GM19025 (cell line): ENCODE measurements around the gene ANOS1.
"Not testable (repeated sequence)": the region's sequence is repeated elsewhere in the genome, so short reads cannot be mapped to it uniquely, and the experiment has no call there.

ENCODE experiments used
- ATAC-seq: cut with Tn5 transposase; IDR thresholded peaks from one replicate; pipeline ENCODE4 v1.9.1; 2021; ENCODE audit warnings: mild to moderate bottlenecking, low read depth, moderate library complexity; ENCODE audit not compliant: unreplicated experiment

ANOS1 gene

GRCh38 chrX:8731559-8732395, at the start of gene ANOS1:
Gene ANOS1, minus strand, starts transcription at chrX:8732137. Its CDS starts 101 bp downstream, at chrX:8732036.
- ATAC-seq = no peak

GRCh38 chrX:8773117-8773516, 41.2 kb upstream of the ANOS1 start:
- no peak for ATAC-seq

- ATAC-seq = no peak
These were observed 28.1 kb upstream of the ANOS1 start for GRCh38 chrX:8760021-8760420.

- not testable (repeated sequence) for ATAC-seq
These were observed 26.8 kb upstream of the ANOS1 start for GRCh38 chrX:8758706-8759105.

- not testable (repeated sequence) for ATAC-seq
These were observed 25.9 kb upstream of the ANOS1 start for GRCh38 chrX:8757609-8758389.

GRCh38 chrX:8755813-8756212, 23.9 kb upstream of the ANOS1 start:
- ATAC-seq = no peak

- ATAC-seq = no peak
These were observed 23.2 kb upstream of the ANOS1 start for GRCh38 chrX:8755116-8755515.

- ATAC-seq = no peak
These were observed 17.8 kb upstream of the ANOS1 start for GRCh38 chrX:8749697-8750096.

GRCh38 chrX:8748855-8749254, 16.9 kb upstream of the ANOS1 start:
- ATAC-seq = no peak

GRCh38 chrX:8743126-8743732, 11.3 kb upstream of the ANOS1 start:
- no peak for ATAC-seq

- no peak for ATAC-seq
These were observed 10.0 kb upstream of the ANOS1 start for GRCh38 chrX:8741981-8742380.

- no peak for ATAC-seq
These were observed 6.8 kb upstream of the ANOS1 start for GRCh38 chrX:8738588-8739189.

- no peak for ATAC-seq
These were observed 5.9 kb upstream of the ANOS1 start for GRCh38 chrX:8737883-8738282.

GRCh38 chrX:8730812-8731558, 952 bp downstream of the ANOS1 start:
- ATAC-seq = no peak

GRCh38 chrX:8729811-8730210, 2.1 kb downstream of the ANOS1 start:
- ATAC-seq = no peak

- ATAC-seq = no peak
These were observed 2.9 kb downstream of the ANOS1 start for GRCh38 chrX:8728932-8729535.

GRCh38 chrX:8726031-8726652, 5.8 kb downstream of the ANOS1 start:
- no peak for ATAC-seq

- ATAC-seq = no peak
These were observed 7.6 kb downstream of the ANOS1 start for GRCh38 chrX:8724300-8724699.

- no peak for ATAC-seq
These were observed 10.4 kb downstream of the ANOS1 start for GRCh38 chrX:8721536-8721935.
